ENCODE measurements around the gene HSF5. TPM values are rescaled to one million over a fixed set of nuclear protein-coding genes. Genes with fewer than 3 reads are reported as not detected.

HSF5 gene
- total RNA-seq, 2 donors from 2014 or later, result 1.5 to 1.6 TPM

DNA sequence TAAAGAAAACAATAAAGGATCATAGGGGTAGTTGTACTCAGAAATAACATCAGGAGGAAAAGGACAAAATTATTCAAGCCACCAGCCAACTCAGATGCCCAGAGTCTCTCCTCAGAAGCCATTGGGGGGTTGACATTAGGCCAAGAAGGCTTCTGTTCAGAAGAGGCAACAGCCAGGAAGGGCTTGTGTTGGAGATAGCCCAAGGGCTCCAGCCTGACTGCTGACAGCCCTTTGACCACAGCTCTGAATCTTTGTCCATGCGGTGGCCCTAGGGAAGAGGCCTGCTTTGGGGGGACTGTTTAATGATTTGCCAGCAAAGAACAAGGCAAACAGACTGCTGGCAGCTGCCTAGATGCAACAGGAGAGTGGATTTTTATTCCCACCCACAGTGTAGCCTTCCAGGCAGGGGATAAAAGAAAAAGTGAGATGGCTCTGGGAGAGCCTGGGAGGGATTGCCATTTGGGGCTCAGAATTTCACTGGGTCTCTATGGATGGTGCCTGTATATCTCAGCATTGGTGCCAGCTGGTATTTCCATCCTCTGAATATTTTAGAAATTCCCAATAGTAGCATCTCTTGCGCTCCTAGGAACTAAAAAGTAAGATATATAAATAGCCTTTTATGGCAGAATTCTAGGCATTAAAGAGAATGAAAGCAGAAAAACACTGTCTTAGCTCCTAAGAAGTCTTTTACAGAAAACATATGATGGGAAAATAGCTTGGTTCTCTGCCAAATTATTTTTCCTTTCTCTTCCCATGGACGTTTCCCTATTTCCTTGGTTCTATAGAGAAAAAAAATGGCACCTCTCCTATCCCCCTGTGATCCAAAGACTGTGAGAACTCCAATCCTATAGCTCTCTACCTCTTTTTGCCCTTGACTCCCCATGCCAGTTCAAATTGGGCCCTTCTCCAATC lies 106.8 kb downstream of the HSF5 start:
- H3K27me3 Mint-ChIP-seq, result no peaks in the 10 kb centered on the region
- H3K4me3 Mint-ChIP-seq, result peak overlapping the region; percentile 41
- DNase-seq (no peak), ATAC-seq (no peak)
- peaks cover 37% of the 10 kb centered on the region for H3K4me1 Mint-ChIP-seq
- H3K36me3 Mint-ChIP-seq (ENCODE audit: low read depth), result peaks cover 2% of the 10 kb centered on the region
- H3K9me3 ChIP-seq (ENCODE audit: control insufficient read depth, low read length, poor library complexity, severe bottlenecking), result no peaks in the 10 kb centered on the region
- peak overlapping the region; percentile 92 for H3K27ac Mint-ChIP-seq

GRCh38 chr17:58380207-58381123 lies 107.7 kb downstream of the HSF5 start:
- DNase-seq (no peak), ATAC-seq (no peak)
- H3K9me3 ChIP-seq (ENCODE audit: control insufficient read depth, low read length, poor library complexity, severe bottlenecking), result no peaks in the 10 kb centered on the region
- Mint-ChIP-seq H3K27ac (no peak overlapping the region), H3K4me3 (no peak overlapping the region), H3K27me3 (no peaks in the 10 kb centered on the region), H3K36me3 (ENCODE audit: low read depth) (peaks cover 2% of the 10 kb centered on the region), H3K4me1 (peaks cover 37% of the 10 kb centered on the region)

DNA sequence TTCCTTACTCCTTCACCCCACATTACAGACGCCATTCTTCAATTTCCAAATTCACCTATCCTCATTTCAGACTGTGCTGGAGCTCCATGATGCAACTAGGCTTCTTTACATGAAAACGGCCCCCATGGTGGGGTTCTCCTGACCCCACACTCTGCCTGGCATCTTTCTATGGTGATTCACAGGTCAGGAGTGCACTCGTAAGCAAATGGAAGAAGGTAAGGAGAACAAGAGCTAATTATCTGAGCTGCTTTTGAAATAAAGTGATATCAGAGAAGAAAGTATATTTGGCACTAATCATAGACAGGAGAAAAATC lies 108.7 kb downstream of the HSF5 start:
- DNase-seq, result no peak
- H3K4me3 Mint-ChIP-seq, result peak overlapping the region; percentile 77
- no peak for ATAC-seq
- H3K9me3 ChIP-seq (ENCODE audit: control insufficient read depth, low read length, poor library complexity, severe bottlenecking), result no peaks in the 10 kb centered on the region
- peaks cover 37% of the 10 kb centered on the region for H3K4me1 Mint-ChIP-seq
- peak overlapping the region; percentile 54 for H3K27ac Mint-ChIP-seq
- no peaks in the 10 kb centered on the region for H3K27me3 Mint-ChIP-seq
- peaks cover 3% of the 10 kb centered on the region for H3K36me3 Mint-ChIP-seq (ENCODE audit: low read depth)

DNA sequence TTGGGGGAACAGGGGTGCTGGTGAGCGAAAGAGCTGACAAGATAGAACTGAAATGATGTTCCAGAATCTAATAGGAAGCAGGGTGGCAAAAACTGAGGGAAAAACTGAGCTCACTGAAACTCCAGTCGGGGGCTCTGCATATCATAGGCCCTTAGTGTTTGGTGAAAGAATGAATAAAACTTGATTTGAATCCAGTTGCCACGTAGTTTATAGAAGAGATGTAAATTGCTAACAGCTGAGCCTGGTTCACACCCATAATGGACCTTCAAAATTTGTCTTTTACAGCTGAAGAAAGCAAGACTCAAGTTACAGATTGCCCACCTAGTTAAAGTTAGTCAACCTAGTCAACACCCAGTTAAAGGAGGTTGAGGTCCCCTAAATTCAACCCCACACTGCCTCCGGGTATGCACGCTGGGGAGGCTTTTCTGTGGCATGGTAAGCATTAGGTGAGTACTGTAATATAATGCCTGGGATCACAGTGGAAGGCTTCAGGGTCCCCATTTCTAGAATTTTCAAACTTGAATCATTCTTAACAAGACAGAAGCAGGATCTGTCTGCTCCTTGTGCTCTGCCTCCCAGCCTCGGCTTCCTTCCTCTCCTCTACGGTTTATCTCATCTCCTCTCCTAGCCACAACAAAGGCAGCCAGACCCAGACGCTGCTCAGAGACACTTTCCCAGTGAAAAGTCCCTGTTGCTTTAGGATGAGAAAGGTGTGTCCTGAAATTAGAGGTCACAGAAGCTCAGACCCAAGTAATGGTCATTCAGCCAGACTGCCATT lies 109.3 kb downstream of the HSF5 start:
- Mint-ChIP-seq H3K36me3 (ENCODE audit: low read depth) (peaks cover 3% of the 10 kb centered on the region), H3K27ac (peak overlapping the region; percentile 54), H3K4me3 (peak overlapping the region; percentile 77), H3K27me3 (no peaks in the 10 kb centered on the region), H3K4me1 (peaks cover 36% of the 10 kb centered on the region)
- no peaks in the 10 kb centered on the region for H3K9me3 ChIP-seq (ENCODE audit: control insufficient read depth, low read length, poor library complexity, severe bottlenecking)
- ATAC-seq (peak; percentile 45), DNase-seq (no peak)

DNA sequence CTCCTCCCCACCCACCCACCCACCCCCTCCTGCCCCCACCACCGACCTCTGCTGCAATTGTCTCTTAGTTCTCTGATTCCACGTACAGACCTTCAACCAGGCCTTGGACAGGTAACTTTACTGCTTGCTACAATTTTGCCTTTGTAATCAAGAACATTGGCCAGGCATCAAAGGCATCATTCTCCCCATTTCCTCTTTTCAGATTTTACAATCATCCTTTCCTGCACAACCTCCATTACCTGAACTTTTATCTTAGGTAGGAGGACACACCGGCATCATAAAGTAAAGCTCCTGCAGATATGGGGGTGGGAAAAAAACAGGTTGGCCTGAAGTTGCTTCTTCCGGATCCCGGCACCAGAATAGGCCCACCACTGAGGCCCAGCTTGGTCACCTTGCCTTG lies 110.5 kb downstream of the HSF5 start:
- Mint-ChIP-seq H3K36me3 (ENCODE audit: low read depth) (peaks cover 3% of the 10 kb centered on the region), H3K4me1 (peaks cover 36% of the 10 kb centered on the region), H3K27ac (no peak overlapping the region), H3K27me3 (no peaks in the 10 kb centered on the region), H3K4me3 (no peak overlapping the region)
- DNase-seq (no peak), ATAC-seq (no peak)
- H3K9me3 ChIP-seq (ENCODE audit: control insufficient read depth, low read length, poor library complexity, severe bottlenecking), result no peaks in the 10 kb centered on the region

- Mint-ChIP-seq H3K4me3 (no peak overlapping the region), H3K36me3 (ENCODE audit: low read depth) (peaks cover 3% of the 10 kb centered on the region), H3K27ac (no peak overlapping the region), H3K4me1 (peaks cover 34% of the 10 kb centered on the region), H3K27me3 (no peaks in the 10 kb centered on the region)
- H3K9me3 ChIP-seq (ENCODE audit: control insufficient read depth, low read length, poor library complexity, severe bottlenecking), result no peaks in the 10 kb centered on the region
- ATAC-seq (no peak), DNase-seq (no peak)
Observed at GRCh38 chr17:58377093-58377601, 111.1 kb downstream of the HSF5 start.

- DNase-seq, result no peak
- Mint-ChIP-seq H3K4me3 (no peak overlapping the region), H3K4me1 (peaks cover 28% of the 10 kb centered on the region), H3K27ac (no peak overlapping the region), H3K27me3 (no peaks in the 10 kb centered on the region), H3K36me3 (ENCODE audit: low read depth) (peaks cover 2% of the 10 kb centered on the region)
- H3K9me3 ChIP-seq (ENCODE audit: control insufficient read depth, low read length, poor library complexity, severe bottlenecking), result no peaks in the 10 kb centered on the region
- no peak for ATAC-seq
Observed at GRCh38 chr17:58376472-58377000, 111.7 kb downstream of the HSF5 start.

- ATAC-seq (no peak), DNase-seq (no peak)
- H3K9me3 ChIP-seq (ENCODE audit: control insufficient read depth, low read length, poor library complexity, severe bottlenecking), result no peaks in the 10 kb centered on the region
- Mint-ChIP-seq H3K27me3 (no peaks in the 10 kb centered on the region), H3K27ac (no peak overlapping the region), H3K4me1 (peaks cover 25% of the 10 kb centered on the region), H3K36me3 (ENCODE audit: low read depth) (peaks cover 2% of the 10 kb centered on the region), H3K4me3 (no peak overlapping the region)
Observed at GRCh38 chr17:58375811-58376210, 112.4 kb downstream of the HSF5 start.

DNA sequence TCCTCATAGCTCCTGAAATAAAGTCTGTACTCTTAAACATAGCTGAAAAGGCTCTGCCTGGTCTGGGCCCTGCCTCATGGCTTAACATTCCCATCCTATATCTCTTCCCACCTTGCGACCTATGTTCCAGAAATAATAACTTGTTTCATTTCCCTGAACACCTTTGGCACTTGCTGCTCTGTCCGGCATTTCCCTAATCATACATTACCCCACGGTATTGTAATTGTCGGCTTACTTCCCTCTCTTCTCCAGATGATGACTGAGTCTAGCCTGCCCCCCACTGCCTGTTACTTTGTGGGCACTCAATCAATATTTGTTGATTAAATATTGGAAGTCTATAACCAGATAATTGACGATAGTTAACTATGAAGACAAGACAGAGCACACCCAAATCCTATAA lies 113.0 kb downstream of the HSF5 start:
- DNase-seq (no peak), ATAC-seq (no peak)
- H3K36me3 Mint-ChIP-seq (ENCODE audit: low read depth), result peaks cover 2% of the 10 kb centered on the region
- no peak overlapping the region for H3K4me3 Mint-ChIP-seq
- peaks cover 24% of the 10 kb centered on the region for H3K4me1 Mint-ChIP-seq
- H3K27ac Mint-ChIP-seq, result no peak overlapping the region
- H3K9me3 ChIP-seq (ENCODE audit: control insufficient read depth, low read length, poor library complexity, severe bottlenecking), result no peaks in the 10 kb centered on the region
- no peaks in the 10 kb centered on the region for H3K27me3 Mint-ChIP-seq

GRCh38 chr17:58373923-58374322 lies 114.3 kb downstream of the HSF5 start:
- H3K9me3 ChIP-seq (ENCODE audit: control insufficient read depth, low read length, poor library complexity, severe bottlenecking), result no peaks in the 10 kb centered on the region
- ATAC-seq (no peak), DNase-seq (no peak)
- Mint-ChIP-seq H3K36me3 (ENCODE audit: low read depth) (peaks cover 2% of the 10 kb centered on the region), H3K4me3 (no peak overlapping the region), H3K4me1 (peaks cover 17% of the 10 kb centered on the region), H3K27ac (no peak overlapping the region), H3K27me3 (no peaks in the 10 kb centered on the region)

- H3K27me3 Mint-ChIP-seq, result no peaks in the 10 kb centered on the region
- no peaks in the 10 kb centered on the region for H3K9me3 ChIP-seq (ENCODE audit: control insufficient read depth, low read length, poor library complexity, severe bottlenecking)
- H3K4me3 Mint-ChIP-seq, result no peak overlapping the region
- ATAC-seq (no peak), DNase-seq (no peak)
- peaks cover 15% of the 10 kb centered on the region for H3K4me1 Mint-ChIP-seq
- H3K36me3 Mint-ChIP-seq (ENCODE audit: low read depth), result peaks cover 2% of the 10 kb centered on the region
- H3K27ac Mint-ChIP-seq, result no peak overlapping the region
Observed at GRCh38 chr17:58373003-58373402, 115.2 kb downstream of the HSF5 start.

DNA sequence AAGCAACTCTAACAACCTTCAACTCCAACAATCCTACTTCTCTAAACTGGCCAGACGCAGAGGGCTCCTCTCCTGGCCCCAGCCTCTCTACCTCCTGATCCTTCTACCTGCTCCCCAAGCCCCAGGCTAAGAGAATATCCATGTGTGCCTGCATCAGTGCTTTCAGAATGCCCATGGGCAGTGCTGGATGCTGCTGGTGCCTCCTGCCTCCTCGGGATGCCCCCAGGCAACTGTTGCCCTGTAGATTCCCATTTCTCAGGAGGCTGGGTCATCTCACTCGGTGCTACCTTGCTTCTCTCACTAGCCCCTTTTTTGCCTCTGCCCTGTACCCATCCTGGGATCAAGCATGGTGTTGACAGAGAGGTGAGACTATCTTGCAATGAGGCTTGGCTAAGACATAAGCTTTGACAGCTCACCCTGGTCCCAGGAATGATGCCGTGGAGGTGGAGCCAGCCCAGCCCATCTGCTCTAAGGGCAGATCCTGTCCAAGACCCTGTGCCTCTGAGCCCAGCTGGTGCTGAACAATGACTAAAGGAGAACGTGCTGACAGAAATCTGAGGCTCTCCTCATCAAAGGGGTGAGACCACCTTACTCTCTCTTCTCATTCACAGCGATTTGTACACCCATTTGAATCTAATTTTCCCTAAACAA lies 116.8 kb downstream of the HSF5 start:
- Mint-ChIP-seq H3K4me3 (no peak overlapping the region), H3K27me3 (no peaks in the 10 kb centered on the region), H3K27ac (no peak overlapping the region), H3K36me3 (ENCODE audit: low read depth) (peaks cover 2% of the 10 kb centered on the region), H3K4me1 (peaks cover 11% of the 10 kb centered on the region)
- ATAC-seq (no peak), DNase-seq (no peak)
- no peaks in the 10 kb centered on the region for H3K9me3 ChIP-seq (ENCODE audit: control insufficient read depth, low read length, poor library complexity, severe bottlenecking)

All from T-helper 17 cell (primary cell).